GM19455 (cell line): ENCODE data around the gene MMS19.
A peak's percentile ranks its signal among the peaks of the same experiment; 100 is the strongest.
"Not testable (repeated sequence)": the region's sequence is repeated elsewhere in the genome, so short reads cannot be mapped to it uniquely, and the experiment has no call there.

Source experiments
- ATAC-seq: cut with Tn5 transposase; IDR thresholded peaks from one replicate; pipeline ENCODE4 v1.9.1; 2021; ENCODE audit not compliant: unreplicated experiment

Gene MMS19

DNA sequence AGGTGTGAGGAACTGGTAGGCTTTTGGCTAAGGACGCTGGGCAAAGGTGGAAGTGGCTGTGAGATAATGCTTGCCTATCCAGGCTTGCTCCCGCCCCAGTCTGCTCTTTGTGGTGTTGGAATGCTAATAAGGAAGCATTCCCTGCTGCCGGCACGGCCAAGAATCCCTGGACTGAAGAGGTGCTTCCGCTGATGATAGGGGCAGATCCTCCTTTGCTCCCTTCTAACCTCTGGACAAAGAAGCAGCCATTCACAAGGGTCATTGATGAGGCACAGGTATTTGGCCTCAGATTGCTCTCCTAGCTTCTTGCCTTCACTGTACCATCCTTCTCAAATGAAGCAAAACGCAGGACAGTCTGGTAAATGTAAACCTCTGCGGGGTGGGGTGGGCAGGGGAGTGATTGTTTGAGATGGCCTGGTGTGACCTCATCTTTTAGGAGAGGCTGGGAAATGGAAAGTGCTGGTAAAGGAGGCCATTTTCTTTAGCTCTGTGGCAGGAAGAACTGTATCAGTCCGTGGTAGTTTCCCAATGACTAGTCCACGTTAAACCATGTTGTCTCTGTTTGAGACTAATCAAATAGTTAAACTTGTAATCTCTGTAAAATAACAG is 70.5 kb downstream of the MMS19 start:
- ATAC-seq = no peak

DNA sequence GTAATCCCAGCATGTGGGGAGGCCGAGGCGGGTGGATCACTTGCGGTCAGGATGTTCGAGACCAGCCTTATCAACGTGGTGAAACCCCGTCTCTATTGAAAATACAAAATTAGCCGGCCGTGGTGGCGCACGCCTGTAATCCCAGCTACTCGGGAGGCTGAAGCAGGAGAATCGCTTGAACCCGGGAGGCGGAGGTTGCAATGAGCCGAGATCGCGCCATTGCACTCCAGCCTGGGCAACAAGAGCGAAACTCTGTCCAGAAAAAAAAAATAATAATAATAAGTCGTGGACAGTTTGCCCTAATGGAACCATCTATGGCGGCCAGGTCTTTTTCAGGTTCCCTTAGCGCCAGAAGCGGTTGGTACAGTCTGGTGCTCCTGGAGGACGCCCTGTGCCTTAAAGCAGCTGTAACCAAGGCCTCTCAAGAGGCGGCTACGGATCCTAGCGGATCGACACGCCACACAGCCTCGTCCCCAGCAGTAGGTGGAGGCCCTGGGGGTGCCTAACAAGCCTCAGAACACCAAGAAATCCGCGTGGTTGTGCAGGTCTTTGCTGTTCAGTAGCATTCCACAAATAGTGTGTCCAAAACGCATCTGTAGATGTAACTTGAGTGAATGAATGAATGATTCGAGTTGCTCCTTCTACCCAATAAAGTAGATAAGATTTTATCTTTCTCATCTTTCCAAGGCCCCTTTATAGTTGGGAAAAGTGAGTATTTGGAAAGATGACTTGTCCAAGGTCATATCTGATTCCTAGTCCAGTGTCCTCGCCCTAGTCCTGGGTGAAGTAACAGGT is 71.2 kb downstream of the MMS19 start:
- no peak for ATAC-seq

DNA sequence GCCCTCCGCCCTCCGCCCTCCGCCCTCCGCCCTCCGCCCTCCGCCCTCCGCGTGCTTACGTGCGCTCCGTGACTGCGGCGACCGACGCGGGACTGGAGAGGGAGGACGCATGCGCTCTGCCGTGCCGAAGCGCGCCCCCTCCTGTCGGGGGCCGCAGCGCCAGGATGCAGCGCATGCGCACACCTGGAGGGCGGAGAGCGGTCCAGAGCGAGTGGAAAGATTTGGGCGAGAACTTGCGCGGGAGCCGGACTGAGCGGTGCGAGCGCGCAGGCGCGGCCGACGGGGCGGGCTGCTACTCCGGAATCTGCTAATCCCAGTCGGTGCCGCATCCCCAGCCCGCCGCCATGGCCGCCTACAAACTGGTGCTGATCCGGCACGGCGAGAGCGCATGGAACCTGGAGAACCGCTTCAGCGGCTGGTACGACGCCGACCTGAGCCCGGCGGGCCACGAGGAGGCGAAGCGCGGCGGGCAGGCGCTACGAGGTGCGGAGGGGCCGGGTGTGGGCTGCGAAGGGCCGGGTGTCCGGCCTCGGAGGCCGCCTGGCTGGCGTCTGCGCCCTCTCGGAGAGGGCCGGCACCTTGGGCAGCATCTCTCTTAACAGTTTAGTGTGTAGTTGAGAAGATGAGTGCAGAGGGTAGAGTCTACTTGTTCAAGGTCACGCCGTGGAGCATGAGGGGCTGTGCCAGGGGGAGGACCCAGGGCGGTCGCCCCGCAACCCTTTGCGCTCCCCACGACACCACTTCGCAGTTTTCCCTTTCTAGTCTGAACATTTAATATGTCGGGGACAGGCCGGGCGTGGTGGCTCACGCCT is 72.1 kb downstream of the MMS19 start, which contains the start of gene PGAM1:
TSS of gene PGAM1 (plus strand) at position 228 of the 812 bp plus-strand sequence. CDS start at position 345, 117 bp downstream.
- ATAC-seq = peak; percentile 85

DNA sequence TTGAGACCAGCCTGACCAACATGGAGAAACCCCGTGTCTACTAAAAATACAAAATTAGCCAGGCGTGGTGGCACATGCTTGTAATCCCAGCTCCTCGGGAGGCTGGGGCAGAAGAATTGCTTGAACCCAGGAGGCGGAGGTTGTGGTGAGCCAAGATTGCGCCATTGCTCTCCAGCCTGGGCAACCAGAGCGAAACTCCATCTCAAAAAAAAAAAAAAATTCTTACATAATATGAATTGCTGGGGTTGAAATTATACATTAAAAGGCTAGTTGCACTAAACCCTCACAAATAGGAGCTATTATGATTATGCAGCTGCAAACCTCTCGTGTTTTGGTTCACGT is 74.5 kb downstream of the MMS19 start:
- not testable (repeated sequence) for ATAC-seq

DNA sequence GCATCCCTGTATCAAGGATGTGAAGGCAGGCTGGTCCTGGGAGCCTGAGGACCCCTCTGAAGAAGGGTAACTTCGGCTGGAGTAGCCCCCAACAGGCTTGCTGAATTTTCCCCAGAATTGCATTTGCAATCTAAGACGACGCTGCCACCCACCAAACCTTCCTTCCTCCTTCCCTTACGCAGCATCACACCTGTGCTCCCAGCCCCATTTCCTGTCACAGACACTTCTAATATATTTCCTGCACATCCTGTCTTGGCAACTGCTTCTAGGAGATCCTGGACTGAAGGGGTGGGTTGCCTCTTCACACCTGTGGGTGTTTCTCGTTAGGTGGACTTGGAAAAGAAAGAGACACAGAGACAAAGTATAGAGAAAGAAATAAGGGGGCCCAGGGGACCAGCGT is 81.7 kb downstream of the MMS19 start:
- no peak for ATAC-seq

DNA sequence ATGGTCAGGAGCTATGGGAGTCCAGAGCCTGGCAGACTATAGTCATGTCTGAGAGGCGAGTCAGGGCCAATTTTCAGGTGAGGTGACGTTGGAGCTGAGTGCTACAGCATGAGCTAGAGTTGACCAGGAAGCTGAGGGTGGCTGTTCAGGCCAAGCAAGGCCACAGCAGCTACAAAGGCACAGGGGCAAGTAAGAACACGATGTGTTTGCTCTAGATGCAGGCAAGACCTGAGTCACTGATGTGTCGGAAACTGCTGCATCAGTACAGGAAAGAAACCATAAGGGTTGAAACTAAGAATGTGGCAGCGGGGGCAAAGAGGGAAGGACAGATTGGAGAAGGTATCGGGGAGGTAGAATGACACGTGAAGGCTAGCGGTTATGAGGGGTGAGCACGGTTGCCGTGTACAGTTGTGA is 85.3 kb downstream of the MMS19 start:
- no peak for ATAC-seq

DNA sequence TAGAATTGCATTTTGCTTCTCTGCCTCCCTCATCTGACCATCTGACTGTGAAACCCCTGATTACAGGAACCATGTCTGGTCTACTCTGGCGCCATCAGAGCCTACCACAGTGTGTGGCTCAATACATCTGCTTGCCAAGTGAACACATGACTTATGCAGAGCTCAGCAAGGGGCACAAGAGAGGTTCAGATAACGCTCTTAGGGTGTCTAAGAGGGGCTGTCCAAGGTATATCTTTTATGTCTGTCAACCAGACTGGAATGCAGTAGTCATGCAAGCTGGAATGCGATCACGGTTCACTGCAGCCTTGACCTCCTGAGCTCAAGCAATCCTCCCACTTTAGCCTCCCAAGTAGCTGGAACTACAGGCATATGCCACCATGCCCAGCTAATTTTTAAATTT is 86.8 kb downstream of the MMS19 start:
- no peak for ATAC-seq

DNA sequence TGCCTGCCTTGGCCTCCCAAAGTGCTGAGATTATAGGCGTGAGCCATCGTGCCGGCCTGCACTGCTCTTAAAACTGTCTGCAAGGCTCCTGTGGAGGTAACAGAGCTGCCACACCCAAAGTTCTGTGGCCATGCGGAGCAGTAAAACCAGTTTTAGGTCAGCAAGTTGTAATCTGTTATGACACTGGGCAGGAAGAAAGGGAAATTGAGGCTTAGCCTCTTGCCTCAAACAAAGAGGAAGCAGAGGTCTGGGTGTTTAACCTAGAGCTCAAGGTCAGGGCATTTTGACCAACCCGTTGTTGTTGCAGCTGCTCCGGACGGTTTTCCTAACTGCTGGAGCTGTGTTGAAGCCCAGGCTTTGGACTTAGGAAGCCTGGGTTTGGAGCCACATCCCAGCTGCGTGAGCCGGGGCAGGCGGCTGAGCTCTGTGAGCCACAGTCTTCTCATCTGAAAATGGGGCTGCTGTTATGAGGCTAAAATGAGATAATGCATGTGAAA is 89.7 kb downstream of the MMS19 start:
- ATAC-seq = no peak
